ENCODE measurements around the gene ZHX3.

Gene ZHX3

GRCh38 chr20:41231136-41231535, 86.4 kb downstream of the ZHX3 start:
- no peak for DNase-seq (ENCODE audit: low read depth)
- H3K4me3 ChIP-seq (ENCODE audit: low read length): no peak overlapping the region
- TF ChIP-seq, protein P1, sequence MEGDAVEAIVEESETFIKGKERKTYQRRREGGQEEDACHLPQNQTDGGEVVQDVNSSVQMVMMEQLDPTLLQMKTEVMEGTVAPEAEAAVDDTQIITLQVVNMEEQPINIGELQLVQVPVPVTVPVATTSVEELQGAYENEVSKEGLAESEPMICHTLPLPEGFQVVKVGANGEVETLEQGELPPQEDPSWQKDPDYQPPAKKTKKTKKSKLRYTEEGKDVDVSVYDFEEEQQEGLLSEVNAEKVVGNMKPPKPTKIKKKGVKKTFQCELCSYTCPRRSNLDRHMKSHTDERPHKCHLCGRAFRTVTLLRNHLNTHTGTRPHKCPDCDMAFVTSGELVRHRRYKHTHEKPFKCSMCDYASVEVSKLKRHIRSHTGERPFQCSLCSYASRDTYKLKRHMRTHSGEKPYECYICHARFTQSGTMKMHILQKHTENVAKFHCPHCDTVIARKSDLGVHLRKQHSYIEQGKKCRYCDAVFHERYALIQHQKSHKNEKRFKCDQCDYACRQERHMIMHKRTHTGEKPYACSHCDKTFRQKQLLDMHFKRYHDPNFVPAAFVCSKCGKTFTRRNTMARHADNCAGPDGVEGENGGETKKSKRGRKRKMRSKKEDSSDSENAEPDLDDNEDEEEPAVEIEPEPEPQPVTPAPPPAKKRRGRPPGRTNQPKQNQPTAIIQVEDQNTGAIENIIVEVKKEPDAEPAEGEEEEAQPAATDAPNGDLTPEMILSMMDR (conservative IDR thresholded peaks at IDR 0.05; ENCODE audit: low read length): no peak

DNA sequence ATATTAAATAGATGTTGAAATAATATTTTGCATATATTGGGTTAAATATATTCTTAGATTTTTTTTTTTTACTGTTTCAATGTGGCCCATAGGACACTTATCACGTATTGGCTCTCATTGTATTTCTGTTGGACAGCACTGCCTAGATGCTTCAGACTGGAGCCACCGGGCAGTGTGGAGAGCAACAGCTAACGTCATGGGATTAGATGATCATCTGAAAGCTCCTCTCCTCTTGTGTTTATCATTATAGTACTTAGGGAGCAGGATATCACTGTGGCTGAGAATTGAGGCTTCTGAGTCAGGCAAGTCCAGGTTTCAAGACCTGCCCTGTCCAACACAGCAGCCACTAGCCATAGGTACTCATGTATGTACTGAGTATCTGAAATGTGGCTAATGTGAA, 87.4 kb downstream of the ZHX3 start:
- TF ChIP-seq, protein P1 (conservative IDR thresholded peaks at IDR 0.05; ENCODE audit: low read length): no peak
- no peak for DNase-seq (ENCODE audit: low read depth)

DNA sequence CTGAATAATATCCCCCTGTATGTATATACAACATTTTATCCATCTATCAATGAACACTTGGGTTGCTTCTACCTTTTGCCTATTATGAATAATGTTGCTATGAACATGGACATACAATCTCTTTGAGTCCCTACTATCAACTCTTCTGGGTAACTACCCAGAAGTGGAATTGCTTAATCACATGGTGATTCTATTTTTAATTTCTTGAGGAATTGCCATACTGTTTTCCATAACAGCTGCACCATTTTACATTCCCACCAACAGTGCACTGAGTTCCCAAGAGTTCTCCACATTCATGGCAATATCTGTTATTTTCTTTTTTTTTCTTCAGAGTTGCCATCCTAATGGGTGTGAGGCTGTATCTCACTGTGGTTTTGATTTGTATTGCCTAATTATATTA, 88.3 kb downstream of the ZHX3 start:
- TF ChIP-seq, protein P1 (conservative IDR thresholded peaks at IDR 0.05; ENCODE audit: low read length): no peak
- H3K4me3 ChIP-seq (ENCODE audit: low read length): no peak overlapping the region
- DNase-seq (ENCODE audit: low read depth): no peak

More for the DNA sequence above, 87.4 kb downstream of the ZHX3 start:
- H3K4me3 ChIP-seq (ENCODE audit: low read length): no peak overlapping the region

- TF ChIP-seq, protein P1 (conservative IDR thresholded peaks at IDR 0.05; ENCODE audit: low read length): no peak
- no peak overlapping the region for H3K4me3 ChIP-seq (ENCODE audit: low read length)
- no peak for DNase-seq (ENCODE audit: low read depth)
Measured at GRCh38 chr20:41228858-41229257, 88.7 kb downstream of the ZHX3 start.

DNA sequence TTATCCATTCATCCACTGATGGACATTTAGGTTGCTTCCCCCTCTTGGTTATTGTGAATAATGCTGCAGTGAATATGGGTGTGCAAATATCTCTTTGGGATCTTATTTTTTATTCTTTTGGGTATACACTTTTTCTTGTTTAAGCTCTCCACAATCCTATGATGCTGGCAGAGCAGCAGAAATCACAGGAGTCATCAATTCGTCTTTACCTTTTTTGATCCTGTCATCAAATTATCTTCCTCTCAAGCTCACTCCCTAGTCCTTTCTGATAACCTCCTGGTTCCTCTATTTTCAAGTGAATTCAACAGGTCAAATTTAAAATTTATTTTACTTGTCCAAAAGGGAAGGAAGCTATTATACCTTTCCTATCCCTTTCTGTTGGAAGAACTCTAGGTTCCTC, 91.1 kb downstream of the ZHX3 start:
- TF ChIP-seq, protein P1 (conservative IDR thresholded peaks at IDR 0.05; ENCODE audit: low read length): no peak
- no peak overlapping the region for H3K4me3 ChIP-seq (ENCODE audit: low read length)
- DNase-seq (ENCODE audit: low read depth): no peak

DNA sequence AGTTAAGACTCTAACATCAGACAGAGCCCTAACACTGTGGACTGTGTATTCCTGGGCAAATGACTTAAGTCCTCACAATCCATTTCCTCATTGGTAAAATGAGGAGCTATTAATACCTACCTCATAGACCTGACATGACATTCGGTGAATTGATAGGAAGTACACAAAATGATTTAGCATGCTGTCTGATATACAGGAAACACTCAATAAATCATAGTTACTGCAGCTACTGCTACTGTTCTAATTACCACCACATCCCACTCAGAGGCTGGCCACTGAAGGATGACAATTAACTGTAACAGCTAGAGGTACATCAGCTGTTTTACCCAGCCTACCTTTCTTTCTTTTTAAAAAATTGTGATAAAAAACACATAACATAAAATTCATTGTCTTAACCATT, 92.4 kb downstream of the ZHX3 start:
- TF ChIP-seq, protein P1 (conservative IDR thresholded peaks at IDR 0.05; ENCODE audit: low read length): no peak
- no peak overlapping the region for H3K4me3 ChIP-seq (ENCODE audit: low read length)
- no peak for DNase-seq (ENCODE audit: low read depth)

- TF ChIP-seq, protein P1 (conservative IDR thresholded peaks at IDR 0.05; ENCODE audit: low read length): no peak
- no peak overlapping the region for H3K4me3 ChIP-seq (ENCODE audit: low read length)
- DNase-seq (ENCODE audit: low read depth): no peak
Measured at GRCh38 chr20:41224281-41224680, 93.2 kb downstream of the ZHX3 start.

Data from AG10803 (cell line).